ENCODE measurements around the gene PKN1.
"Not testable (repeated sequence)": the region's sequence is repeated elsewhere in the genome, so short reads cannot be mapped to it uniquely, and the experiment has no call there.

Gene PKN1

DNA sequence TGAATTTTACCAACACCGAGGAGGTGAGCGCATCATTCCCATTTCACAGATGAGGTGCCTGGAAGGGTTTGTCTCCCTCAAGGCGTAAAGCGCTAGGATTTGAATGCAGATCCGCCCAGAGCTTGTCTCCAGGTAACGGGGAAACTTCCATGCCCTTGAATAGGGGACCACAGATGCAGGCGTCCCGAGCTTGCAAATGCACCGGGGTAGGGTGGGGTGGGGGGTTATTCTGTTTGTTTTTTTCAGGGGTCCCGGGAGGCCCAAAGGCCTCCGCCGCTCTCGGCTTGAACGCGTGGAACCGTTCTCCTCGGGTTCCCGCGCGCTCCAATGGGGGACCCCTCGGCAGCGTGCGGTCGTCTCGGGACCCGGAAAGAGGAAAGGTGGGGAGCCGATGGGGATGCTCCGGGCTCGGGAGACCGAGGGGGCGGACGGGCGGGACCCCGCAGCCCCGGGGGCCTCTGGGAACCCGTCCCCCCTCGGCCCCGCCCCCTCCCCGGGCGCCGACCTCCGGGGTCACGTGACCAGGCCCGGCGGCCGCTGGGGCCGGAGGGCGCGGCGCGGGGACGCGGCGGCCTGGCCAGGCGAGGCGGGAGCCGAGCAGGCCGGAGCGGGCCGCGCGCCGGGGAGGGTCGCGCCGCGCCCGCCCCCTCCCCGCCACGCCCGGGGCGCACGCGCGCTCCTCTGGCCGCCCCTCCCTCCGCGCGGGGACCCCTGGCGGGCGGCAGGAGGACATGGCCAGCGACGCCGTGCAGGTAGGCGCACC, at the start of gene PKN1:
Gene PKN1 (plus strand): TSS at position 516 of the 763 bp plus-strand sequence. CDS start 216 bp downstream, at position 732.
- DNase-seq (ENCODE audit: low read depth) = no peak

GRCh38 chr19:14383661-14384555, 49.2 kb upstream of the PKN1 start:
- peak; percentile 32 for DNase-seq (ENCODE audit: low read depth)

DNA sequence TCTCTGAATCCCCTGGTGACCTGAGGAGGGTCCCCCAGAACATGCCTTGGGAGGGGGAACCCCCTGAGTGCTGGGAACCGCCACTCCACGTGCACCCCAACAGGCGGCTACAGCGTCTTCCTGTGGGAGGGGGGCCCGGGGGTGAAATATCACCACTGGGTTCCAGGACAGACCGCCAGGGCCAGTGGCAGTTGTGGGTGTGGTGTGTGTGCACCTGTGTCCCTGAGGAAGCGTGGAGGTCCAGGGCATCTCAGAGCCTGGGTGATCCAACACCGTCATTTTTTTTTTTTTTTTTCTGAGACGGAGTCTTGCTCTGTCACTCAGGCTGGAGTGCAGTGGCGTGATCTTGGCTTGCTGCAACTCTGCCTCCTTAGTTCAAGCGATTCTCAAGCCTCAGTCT, 47.6 kb upstream of the PKN1 start:
- no peak for DNase-seq (ENCODE audit: low read depth)

DNA sequence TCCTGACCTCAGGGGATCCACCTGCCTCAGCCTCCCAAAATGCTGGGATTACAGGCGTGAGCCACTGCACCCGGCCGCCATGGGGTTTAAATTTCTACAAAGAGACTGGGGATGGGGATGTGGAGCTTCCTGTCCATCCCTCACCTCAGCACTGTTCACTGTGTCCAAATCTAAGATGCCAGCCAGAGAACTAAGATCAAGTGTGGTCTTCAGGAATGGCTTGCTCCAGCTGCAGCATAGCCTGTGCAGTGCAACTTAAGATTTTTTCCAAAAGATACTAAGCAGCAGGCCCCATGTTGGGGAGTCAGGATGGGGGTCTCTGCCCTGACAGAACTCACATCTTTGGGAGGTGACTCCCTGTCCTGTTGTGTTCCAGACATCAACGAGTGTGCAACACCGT, 42.6 kb upstream of the PKN1 start:
- DNase-seq (ENCODE audit: low read depth) = no peak

- DNase-seq (ENCODE audit: low read depth) = no peak
Measured at GRCh38 chr19:14391156-14391821, 41.8 kb upstream of the PKN1 start.

- no peak for DNase-seq (ENCODE audit: low read depth)
Measured at GRCh38 chr19:14393329-14393728, 39.8 kb upstream of the PKN1 start.

DNA sequence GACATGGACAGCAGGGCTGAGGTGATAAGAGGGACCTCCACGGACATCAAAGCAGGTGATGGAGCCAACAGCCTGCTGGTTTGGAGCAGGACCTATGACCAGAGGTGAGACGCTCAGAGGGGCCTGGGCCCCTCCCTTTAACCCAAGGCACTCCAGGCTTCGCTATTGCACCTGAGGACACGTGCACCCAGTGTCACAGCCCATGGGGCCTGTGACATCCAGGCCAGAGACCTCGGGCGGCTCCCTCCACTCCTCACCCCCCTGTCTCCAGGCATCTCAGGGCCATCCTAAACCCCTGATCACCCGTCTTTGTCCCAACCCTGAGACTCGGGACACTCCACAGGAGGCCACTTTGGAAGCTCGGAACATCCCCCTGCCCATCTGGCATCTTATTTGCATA, 38.9 kb upstream of the PKN1 start:
- DNase-seq (ENCODE audit: low read depth) = no peak

DNA sequence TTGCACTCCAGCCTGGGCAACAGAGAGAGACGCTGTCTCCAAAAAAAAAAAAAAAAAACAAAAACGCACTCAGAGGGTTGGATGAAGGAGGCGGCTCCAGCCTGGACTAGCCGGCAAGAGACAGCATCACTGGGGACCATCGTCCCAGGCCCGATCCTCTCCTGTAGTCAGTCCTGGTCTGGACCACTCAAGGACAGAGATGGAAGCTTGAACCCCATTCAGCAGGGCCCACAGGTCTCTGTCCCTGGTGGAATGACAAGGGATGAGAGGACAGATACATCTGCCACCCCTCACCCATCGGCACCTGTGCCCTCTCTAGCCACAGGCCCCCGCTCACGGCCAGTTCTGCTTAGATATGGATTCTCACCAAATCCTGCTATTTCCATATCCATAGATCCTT, 37.8 kb upstream of the PKN1 start:
- DNase-seq (ENCODE audit: low read depth) = no peak

GRCh38 chr19:14395710-14396336, 37.3 kb upstream of the PKN1 start:
- DNase-seq (ENCODE audit: low read depth) = no peak

GRCh38 chr19:14396730-14397129, 36.4 kb upstream of the PKN1 start:
- not testable (repeated sequence) for DNase-seq (ENCODE audit: low read depth)

GRCh38 chr19:14397168-14397567, 35.9 kb upstream of the PKN1 start:
- DNase-seq (ENCODE audit: low read depth) = not testable (repeated sequence)

DNA sequence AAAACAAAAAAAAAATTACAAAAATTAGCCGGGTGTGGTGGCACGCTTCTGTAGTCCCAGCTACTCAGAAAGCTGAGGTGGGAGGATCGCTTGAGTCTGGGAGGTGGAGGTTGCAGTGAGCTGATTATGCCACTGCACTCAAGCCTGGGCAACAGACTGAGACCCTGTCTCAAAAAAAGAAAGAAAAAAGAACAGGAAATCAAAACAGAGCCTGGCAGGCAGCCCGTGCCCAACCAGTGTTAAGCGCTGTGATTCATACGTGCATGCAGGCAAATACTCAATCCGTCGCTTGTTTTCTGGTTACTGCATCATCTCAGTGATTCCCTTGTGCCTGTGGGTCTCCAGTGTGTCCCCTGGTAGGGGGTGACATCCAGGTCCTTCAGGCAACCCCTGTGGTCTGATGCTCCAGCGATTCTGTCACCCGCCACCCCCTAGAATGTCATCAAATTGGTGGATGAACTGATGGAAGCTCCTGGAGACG, 32.1 kb upstream of the PKN1 start:
- DNase-seq (ENCODE audit: low read depth) = no peak

- DNase-seq (ENCODE audit: low read depth) = no peak
Measured at GRCh38 chr19:14401468-14402195, 31.5 kb upstream of the PKN1 start.

GRCh38 chr19:14402332-14403144, 30.6 kb upstream of the PKN1 start:
- DNase-seq (ENCODE audit: low read depth) = peak; percentile 69

DNA sequence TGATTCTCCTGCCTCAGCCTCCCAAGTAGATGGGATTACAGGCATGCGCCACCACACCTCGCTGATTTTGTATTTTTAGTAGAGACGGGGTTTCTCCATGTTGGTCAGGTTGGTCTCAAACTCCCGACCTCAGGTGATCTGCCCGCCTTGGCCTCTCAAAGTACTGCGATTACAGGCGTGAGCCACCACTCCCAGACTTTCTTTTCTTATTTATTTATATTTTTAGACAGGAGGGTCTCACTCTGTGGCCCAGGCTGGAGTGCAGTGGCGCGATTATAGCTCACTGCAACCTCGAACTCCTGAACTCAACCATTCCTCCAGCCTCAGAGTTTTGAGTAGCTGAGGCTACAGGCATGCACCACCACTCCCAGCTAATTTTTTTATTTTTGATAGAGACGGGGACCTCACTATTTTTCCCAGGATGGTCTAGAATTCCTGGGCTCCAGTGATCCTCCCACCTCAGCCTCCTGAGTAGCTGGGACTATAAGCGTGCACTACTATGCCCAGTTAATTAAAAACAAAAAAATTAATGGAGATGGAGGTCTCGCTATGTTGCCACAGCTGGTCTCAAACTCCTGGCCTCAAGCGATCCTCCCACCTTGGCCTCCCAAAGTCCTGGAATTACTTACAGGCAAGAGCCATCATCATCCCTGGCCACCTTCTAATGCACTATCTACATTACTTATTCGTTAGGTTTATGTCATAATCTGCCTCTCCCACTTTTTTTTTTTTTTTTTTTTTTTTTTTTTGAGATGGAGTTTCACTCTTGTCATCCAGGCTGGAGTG, 29.8 kb upstream of the PKN1 start:
- DNase-seq (ENCODE audit: low read depth) = not testable (repeated sequence)

DNA sequence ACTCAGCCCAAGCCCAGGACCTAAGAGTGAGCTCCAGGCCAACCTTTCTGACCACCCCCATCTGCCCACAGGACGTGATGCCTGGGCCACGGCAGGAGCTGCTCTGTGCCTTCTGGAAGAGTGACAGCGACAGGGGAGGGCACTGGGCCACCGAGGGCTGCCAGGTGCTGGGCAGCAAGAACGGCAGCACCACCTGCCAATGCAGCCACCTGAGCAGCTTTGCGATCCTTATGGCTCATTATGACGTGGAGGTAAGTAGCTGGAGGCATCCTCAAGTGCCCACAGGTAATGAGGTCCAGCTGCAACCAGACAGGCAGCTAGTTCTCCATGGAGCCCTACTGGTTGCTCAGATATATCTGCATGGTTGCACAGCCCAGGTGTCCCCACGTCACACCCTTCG, 28.8 kb upstream of the PKN1 start:
- DNase-seq (ENCODE audit: low read depth) = no peak

- DNase-seq (ENCODE audit: low read depth) = no peak
Measured at GRCh38 chr19:14405380-14405757, 27.7 kb upstream of the PKN1 start.

DNA sequence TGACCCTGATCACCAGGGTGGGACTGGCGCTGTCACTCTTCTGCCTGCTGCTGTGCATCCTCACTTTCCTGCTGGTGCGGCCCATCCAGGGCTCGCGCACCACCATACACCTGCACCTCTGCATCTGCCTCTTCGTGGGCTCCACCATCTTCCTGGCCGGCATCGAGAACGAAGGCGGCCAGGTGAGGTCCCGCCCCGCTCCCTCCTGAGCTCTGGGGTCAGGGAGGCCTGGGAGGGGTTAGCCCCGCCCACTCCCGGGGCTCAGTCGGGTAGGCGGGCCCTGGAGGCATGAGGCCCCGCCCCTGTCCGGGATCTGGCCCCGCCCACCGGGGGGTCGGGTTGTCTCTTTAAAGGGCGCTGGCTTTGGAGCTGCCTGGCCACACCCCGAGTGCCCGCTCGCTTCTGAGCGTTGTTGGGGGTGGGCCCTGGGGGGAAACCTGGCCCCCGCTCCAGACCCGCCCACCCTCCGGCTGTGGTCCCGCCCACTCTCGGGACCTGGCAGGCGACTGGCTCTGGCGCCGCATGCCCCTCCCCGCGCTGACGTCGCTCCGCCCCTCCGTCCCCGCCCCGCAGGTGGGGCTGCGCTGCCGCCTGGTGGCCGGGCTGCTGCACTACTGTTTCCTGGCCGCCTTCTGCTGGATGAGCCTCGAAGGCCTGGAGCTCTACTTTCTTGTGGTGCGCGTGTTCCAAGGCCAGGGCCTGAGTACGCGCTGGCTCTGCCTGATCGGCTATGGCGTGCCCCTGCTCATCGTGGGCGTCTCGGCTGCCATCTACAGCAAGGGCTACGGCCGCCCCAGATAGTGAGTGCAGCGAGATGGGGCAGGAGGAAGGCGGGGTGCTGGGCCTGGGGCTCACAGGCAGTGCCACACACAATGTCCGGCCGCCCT, 27.1 kb upstream of the PKN1 start:
- DNase-seq (ENCODE audit: low read depth) = no peak

Measured in GM04504 (cell line).